ENCODE data around the gene VIPR2.
A peak's percentile ranks its signal among the peaks of the same experiment; 100 is the strongest.
"Not testable (repeated sequence)": the region's sequence is repeated elsewhere in the genome, so short reads cannot be mapped to it uniquely, and the experiment has no call there.

Gene VIPR2

DNA sequence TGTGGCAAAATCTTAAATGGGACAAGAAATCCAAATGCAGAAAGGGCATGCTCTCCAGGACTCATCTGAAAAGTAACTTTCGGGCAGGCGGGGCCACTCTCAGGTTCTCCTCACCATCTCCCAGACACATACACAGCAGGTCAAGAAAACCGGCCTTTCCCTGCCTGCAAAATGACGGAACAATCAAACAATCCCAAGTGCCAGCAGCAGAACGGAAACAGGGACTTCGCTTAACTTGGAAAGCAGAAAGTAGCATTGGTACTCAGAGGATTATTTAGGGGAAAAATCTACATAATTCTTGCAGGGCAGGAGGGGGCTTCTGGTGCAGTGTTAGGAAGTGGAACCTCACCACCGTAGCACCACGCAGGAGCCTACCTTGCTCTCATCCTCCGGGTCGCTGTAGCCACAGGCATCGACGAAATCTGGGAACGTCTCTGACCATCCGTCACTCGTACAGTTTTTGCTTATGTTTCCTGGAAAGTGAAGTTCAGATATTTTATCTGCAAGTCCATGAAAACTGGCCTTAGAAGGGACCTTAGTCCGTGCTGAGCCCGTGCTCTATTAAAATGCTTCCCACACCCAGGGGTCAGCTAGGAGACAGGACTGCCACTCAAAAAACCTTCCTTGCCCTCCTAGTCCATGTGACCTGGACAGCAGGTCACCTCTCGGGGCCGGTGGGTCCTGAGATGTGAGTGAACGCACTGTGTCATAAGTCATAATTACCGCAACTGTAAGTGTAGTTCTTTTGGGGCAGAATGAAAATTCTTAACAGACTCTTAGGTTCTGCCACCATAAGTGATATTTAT is 41.1 kb downstream of the VIPR2 start:
- no peak for DNase-seq

DNA sequence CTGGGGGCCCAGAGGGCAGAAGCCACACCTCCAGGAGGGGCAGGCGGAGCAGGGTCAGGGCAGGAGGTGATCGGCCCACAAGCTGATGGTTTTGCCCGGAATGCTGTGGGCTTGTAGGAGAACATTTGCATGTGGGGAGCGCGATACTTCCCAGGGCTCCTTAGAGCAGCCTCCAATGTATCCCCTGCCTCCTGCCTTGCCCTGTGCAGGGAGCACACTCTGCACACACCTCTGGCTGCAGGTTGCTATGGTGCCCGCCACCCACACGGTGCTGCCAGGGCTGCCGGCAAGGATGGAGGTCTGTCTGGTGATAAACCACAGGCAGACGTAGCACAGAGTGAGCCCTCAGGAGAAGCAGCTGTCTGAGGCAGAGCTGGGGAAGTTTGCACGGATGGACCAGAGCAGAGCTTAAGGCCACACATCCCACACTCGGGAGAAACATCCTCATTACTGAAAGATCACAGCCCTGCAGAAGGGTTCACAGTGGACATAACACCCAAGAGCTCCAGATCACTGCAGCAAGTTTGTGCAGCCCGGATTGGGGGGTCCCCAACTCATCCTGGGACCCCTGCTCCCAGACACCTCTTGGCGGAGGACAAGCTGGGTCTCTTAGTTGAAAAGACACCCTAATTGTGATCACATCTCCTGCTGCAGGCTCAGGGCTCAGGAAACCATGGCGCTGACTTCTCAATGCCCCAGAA is 41.8 kb downstream of the VIPR2 start:
- DNase-seq, result no peak

DNA sequence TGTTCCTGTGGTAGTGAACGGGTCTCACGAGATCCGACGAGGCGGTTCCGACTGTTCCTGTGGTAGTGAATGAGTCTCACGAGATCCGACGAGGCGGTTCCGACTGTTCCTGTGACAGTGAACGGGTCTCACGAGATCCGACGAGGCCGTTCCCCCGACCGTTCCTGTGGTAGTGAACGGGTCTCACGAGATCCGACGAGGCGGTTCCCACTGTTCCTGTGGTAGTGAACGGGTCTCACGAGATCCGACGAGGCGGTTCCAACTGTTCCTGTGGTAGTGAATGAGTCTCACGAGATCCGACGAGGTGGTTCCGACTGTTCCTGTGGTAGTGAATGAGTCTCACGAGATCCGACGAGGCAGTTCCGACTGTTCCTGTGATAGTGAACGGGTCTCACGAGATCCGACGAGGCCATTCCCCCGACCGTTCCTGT is 43.0 kb downstream of the VIPR2 start:
- DNase-seq, result not testable (repeated sequence)

DNA sequence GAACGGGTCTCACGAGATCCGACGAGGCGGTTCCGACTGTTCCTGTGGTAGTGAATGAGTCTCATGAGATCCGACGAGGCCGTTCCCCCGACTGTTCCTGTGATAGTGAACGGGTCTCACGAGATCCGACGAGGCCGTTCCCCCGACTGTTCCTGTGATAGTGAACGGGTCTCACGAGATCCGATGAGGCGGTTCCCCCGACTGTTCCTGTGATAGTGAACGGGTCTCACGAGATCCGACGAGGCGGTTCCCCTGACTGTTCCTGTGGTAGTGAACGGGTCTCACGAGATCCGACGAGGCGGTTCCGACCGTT is 43.6 kb downstream of the VIPR2 start:
- not testable (repeated sequence) for DNase-seq

DNA sequence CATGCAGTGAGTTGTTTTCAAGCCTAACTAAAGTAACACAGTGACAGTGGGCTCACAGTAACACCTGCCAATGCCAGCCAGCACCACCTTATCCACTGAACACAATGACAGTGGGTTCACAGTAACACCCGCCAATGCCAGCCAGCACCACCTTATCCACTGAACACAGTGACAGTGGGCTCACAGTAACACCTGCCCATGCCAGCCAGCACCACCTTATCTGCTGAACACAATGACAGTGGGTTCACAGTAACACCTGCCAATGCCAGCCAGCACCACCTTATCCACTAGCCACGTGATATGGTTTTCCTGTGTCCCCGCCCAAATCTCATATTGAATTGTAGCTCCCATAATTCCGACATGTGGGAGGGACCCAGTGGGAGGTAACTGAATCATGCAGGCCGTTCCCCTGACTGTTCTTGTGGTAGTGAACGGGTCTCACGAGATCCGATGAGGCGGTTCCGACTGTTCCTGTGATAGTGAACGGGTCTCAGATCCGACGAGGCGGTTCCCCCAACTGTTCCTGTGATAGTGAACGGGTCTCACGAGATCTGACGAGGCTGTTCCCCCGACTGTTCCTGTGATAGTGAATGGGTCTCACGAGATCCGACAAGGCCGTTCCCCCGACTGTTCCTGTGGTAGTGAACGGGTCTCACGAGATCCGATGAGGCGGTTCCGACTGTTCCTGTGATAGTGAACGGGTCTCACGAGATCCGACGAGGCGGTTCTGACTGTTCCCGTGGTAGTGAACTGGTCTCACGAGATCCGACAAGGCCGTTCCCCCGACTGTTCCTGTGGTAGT is 44.2 kb downstream of the VIPR2 start:
- DNase-seq, result not testable (repeated sequence)

DNA sequence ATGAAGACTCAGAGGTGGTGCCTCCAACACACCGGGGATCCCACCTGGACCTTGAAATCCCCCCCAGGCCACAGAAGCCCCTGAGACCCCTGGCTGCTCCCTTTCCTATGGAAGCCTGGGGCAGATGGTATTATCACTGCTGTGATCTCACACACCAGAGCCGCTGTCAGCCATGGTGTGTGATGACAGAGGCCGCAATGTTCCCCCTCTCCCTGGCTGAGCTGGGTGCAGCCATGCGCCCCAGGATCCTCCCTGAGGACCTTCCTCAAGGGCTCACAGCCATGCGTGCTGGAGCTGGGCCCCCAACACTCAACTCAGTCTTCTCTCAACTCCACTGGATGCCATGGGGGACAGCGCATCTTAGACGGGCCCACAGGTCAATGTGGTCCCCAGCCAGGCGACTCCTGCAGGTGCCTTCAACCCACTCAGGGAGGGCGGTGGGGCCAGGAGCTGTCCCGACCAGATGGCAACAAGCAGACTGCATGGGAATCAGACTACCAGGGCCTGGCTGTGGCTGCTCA is 44.9 kb downstream of the VIPR2 start:
- no peak for DNase-seq

DNA sequence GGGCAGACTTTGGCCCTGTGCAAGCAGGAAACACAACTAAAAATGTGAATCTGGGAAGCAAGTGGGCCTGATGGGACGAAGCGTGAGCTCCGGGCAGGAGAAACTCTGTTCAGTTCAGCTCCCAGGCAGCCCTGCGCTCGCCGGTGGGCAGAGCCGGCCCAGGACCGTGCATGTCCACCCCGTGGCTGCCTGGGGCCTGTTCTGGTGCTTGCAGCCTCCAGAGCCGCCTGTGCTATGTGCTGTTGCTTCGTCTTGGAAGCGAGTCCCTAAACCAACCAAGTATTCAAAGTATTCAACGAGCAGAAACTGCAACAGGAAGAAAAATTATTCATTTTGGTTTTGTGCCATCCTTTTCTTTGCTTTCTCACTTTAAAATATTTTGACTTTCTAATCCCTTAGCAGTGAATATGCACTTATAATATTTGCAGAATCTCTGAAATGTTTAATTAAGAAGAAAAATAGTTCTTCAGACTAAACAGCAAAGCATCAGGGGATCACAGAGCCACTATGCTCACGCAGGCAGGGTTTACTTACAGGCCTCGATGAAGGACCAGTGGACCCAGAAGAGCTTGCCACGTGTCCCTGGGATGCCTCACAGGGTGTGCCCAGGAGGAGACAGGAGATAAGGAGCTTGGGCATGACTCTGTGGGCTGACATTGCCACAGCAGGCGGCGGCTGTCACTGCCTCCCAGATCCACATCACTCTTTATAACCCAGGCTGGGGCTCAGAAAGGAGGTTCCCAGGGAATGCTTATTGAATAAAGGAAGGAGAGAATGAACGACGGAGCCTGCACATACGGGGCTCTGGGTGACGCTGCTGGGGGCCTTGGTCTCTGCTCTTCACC is 45.6 kb downstream of the VIPR2 start:
- no peak for DNase-seq

DNA sequence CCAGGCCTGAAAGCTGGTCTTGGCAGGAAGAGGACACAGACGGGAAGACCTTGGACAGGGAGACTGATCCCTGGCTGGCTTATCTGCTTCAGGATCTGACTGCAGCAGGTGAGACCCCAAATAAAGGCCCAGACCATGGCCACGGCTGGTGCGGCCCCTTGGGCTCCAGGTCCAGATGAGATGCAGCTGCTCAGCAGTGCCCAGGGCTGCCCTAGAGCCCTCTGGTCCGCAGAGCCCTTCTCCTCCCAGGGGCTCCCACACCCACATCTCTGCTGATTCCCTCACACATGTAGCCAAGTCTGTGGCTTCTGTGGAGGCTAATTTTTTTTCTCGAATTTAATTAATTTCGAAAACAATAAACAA is 46.3 kb downstream of the VIPR2 start:
- no peak for DNase-seq

DNA sequence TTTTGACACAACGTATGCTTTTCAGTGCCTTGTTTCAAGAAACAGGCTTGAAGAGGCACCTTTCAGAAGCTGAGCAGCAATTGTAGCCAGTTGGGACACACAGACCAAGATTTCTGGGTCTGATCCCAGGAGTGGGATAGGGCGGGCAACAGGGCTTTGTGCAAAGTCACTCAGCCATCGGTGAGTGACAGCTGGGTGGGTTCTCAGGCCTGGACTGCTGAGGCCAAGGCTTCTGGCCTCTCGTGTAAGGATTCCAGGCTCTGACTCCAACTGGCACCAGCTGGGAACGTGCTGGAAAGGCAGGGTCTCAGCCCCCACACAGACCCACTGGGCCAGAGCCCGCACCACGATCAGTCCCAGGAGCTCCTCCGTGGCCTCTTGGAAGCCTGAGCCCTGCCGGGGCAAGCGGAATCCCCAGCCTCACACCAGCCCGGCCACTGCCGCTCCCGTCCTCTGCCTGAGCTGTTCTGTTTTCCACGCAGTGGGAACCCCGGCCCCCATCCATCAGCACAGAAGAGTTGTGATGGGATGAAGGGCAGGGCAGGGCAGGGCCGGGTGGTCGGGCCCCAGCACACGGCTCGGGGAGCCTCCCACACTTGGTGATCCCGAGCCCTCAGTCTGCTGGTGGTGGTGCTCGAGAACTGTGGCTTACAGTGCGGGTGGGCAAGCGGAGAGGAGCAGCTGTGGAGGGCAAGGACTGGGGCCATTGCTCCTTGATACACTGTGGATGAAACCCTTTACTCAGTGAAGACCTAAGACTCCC is 46.8 kb downstream of the VIPR2 start:
- no peak for DNase-seq

DNA sequence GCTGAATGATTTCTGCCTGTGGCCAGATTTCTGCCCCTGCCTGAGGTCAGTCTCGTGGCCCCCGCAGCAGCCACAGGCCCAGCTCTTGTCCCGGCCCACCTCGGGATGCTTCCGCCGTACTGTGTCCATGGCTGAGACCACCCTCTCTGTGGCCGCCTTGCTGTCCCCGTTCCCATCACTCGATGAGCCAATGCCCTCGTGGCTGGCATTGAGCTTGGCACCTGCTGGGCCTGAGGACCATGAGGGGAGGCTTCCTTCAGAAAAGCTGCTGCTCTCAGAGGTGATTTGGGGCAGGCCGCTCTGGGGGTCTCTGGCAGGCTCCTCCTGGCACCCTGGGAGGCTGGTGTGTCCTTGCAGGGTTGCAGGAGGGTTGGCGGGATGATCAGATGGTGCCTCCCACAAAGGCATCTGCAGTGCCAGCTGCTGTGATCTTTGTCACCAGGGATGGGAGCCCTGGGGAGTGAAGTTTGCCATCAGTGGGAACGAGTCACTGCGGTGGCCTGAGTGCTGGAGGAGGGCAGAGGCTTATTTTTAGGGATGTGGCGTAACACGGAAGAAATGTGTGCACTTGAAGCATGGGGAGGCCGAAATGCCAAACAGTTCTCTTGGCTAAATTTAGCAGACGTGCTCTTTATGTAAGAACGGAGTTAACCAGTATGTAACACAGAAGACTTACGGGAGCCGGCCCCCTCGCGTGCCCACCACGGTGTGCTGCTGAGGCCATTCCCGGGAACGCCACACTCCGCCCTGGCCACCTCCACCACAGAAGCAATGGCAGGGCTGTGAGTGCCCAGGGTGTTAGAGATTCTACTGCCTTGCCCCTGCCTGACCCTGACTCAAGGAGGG is 47.7 kb downstream of the VIPR2 start:
- DNase-seq, result no peak

DNA sequence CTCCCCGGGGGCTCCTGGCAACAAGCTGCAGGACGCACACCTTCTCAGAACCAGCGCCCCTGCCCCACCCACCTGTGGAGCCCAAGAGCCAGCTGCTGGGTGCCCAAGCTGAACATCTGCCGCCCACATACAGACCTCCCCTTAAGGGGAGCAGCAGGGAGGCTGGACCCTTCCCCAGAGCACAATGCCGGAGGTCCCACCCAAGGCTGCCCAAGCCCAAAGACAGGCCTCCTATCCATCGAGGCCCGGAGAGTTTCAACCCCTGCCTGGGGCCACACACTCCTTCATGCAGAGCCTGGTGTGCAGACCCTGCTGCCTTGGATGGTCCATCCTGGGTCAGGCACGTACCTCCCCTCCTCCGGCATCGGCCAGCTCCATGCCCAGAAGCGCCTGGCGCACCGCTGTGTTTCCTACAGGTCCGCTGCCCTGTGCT is 48.7 kb downstream of the VIPR2 start:
- DNase-seq, result no peak

DNA sequence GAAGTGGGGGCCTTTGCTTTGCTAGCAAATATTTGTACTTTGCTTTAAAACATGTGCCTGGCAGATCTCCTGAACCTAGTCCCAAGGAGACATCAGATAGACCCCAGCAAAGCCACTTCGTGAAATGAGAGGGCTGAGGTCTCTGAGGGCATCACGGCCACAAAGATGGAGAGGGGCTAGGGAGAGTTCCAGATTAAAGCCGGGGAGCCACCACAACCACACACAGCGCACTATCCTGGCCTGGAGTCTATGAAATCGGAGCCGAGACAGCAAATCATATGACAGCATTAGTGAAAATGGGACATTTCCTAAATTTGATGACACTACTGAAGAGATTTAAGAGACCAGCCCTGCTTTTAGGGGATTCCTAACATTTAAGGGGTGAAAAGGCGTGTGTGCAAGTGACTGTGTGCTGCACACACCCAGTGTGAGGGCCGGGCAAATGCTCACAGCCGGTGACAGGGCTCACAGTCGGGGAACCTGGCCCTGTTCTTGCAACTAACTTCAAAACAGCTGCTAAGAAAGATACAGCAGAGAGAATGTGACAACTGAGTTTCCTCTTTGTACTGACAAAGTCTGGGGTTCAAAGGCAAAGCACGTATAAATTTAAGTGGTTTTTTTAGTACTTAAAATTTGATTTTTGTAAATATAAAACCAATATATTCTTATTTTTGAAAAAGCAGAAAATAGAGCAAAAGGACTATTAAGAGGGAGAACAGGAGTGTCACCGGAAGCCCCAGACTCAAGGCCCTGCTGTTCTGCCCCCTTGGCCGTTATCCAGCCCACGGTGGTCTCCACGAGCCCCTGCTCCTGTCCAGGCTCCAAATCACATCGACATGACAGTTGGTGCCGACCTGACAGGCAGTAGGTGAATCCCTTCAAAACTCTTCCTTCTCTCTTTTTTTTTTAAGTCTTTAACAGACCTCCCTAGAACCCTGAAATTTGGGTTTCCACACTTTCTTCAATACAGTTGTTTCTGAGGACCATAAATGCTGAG is 49.5 kb downstream of the VIPR2 start:
- no peak for DNase-seq

DNA sequence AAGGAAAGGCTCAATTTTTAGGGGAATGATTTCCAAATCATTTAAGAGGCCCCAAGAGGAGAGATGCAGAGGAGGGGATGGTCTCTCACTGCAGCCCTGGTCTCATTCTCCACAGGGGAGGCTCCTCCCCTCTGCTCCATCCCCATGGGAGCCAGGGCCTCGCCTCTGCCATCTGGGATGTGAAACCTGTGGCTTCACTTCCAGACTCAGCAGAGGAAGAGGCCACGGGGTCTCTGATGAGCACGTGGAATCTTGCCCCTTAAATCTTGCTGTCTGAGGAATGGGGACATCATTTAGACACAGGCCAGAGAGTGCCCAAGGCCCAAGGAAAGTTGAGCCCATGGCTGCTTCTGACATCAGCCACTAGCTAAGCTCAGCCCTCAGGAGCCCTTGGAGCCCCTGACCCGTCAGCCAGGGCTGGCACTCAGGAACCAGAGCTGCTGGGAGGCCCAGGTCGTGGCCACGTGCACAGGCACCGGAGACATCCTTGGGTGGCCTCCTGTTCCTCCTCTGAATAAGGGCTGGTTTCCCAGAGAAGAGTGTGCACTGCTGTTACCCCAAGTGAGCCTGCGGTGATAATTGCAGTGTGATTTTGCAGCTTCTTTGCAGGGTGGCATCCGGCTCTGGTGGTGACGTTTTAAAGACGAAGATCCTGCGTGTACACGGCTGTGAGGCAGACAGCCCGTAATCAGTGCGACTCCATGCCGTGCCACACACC is 50.5 kb downstream of the VIPR2 start:
- DNase-seq, result peak; percentile 2

DNA sequence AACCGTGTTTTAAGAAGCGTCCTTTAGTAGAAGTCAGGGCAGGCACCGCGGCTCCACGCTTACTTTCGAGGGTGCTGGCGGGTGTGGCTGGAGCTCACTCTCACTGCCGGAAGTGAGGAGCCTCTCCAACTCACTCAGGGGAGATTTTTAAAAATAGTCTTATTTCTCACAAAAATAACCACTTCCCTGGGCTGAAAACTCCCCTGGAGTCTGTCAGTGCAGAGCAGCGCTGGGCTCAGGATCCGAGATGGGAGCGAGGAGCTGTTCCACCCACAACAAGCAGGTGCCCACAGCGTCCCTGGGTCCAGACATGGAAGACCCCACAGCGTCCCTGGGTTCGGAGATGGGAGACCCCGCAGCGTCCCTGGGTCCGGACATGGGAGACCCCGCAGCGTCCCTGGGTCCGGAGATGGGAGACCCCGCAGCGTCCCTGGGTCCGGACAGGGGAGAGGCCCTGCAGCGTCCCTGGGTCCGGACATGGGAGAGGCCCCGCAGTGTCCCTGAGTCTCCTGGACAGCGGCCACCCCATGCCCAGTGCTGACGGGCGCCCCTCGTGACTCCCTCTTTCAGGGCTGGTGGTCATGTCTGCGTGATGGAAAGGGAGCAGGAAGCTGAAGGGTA is 51.2 kb downstream of the VIPR2 start:
- no peak for DNase-seq

DNA sequence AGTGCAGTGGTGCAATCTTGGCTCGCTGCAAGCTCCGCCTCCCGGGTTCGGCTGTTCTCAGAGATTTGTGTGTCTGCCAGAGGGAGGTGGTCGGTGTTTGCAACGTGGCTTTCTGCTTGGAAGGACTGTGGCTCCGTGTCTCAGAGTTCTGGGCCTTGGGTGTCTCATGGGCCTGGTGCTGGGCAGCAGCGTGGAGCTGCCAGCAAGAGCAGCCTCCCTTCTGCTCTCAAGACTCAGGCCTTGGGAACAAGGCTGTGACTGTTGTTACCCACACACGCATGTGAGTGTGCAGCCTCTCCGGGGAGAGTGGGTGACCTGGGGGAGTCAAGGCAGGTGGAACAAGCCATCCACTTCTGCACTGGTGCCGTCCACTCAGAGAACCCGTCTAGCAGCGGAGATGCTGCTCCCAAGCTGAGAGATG is 52.0 kb downstream of the VIPR2 start:
- no peak for DNase-seq

DNA sequence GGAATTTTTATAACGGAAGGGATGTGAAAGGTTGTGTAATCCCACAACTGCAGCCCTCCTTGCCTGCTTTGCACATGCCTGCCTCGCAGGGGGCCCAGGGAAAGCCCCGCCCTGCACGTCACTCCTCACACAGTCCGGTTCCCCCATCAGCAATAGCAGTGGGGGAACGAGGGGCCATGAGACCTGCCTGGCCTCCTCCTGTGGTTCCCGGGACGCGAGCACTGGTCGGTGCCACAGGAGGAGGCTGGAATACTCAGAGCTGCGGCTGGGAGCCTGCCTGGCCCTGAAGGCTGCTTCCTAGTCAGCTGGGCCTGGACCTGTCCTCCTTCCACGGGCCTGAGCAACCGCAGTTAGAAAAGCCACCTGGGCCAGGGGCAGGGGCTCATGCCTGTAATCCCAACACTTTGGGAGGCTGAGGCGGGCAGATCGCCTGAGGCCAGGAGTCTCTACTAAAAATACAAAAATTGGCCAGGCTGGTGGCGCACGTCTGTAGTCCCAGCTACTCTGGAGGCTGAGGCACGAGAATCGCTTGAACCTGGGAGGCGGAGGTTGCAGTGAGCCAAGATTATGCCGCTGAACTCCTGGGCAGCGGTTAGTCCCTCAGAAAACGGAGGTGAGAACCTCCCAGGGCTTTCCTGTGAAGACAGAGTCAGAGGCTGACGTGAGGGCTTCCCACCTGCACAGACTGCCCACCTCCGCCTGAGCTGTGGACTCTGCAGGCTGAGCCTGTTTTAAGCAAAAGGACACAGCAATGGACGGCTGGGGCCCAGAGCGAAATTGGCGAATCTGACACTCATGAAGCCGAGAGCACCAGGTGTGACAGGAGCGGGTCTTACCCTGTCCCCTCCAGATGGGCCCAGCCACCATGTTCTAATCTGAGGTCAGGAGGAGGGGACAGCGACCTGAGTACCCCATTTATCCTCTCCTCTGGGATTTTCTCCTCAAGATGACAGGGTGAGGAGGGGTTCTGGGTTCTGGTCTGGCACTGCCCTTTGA is 52.9 kb downstream of the VIPR2 start:
- DNase-seq, result no peak

DNA sequence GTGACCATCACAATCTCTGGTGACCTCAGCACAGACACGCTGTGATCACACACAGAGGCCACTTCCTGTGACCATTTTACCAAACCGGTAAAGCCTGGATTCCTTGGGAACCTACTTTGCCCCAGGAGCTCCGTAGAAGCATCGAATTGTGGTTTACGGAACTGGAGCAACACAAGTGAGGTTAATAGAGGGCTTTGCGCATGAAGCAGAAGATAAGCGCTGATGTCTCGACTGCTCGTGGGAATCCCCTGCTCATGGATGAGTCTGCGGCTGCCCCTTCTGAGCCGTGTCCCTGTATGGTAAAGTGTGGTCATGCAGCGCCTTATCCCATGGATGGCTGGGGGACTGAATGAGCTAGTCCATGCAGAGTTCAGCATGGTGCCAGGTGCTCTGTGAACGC is 53.6 kb downstream of the VIPR2 start:
- no peak for DNase-seq
